ENCODE data around the gene INPP4B. TPM values are rescaled to one million over a fixed set of nuclear protein-coding genes. Genes with fewer than 3 reads are reported as not detected.

INPP4B gene
- total RNA-seq, 1 experiment from 2014 or later: 0.07 TPM

- H3K4me1 Mint-ChIP-seq: no peaks in the 10 kb centered on the region
Observed at GRCh38 chr4:142307857-142308256, 538.2 kb downstream of the INPP4B start.

More at GRCh38 chr4:142307857-142308256, 538.2 kb downstream of the INPP4B start:
- no peak overlapping the region for H4K8ac ChIP-seq (replicated peaks; ENCODE audit: insufficient read length, low read depth, low read length)
- no peak overlapping the region for H2BK20ac ChIP-seq (ENCODE audit: low read depth, low read length, poor library complexity, severe bottlenecking)
- H2BK120ac ChIP-seq (ENCODE audit: low read depth, low read length, poor library complexity, severe bottlenecking): no peak overlapping the region
- no peak overlapping the region for H3K23ac ChIP-seq (ENCODE audit: insufficient read length, low read depth, low read length)
- no peak overlapping the region for H3K27ac ChIP-seq (ENCODE audit: insufficient read length, low read depth, low read length)
- H4K5ac ChIP-seq (ENCODE audit: insufficient read length, low read depth, low read length): no peak overlapping the region
- no peak overlapping the region for H4K91ac ChIP-seq (ENCODE audit: insufficient read length, low read depth, low read length)
- no peaks in the 10 kb centered on the region for H4K20me1 ChIP-seq (ENCODE audit: control insufficient read depth, insufficient read depth, insufficient read length)
- Mint-ChIP-seq H3K4me3 (no peak overlapping the region), H3K9me3 (no peaks in the 10 kb centered on the region), H3K36me3 (ENCODE audit: insufficient read depth in 1 of 3, low read depth in 3 of 3) (no peaks in the 10 kb centered on the region), H3K27me3 (ENCODE audit: low read depth) (no peaks in the 10 kb centered on the region), H3K27ac (no peak overlapping the region)
- no peak overlapping the region for H2BK15ac ChIP-seq (ENCODE audit: low read depth, low read length)
- no peaks in the 10 kb centered on the region for H3K9me3 ChIP-seq (ENCODE audit: control insufficient read depth, low read depth, low read length)
- H3K27me3 ChIP-seq (ENCODE audit: insufficient read depth, low read length): no peaks in the 10 kb centered on the region
- H3K56ac ChIP-seq (ENCODE audit: insufficient read length, low read depth, low read length): no peak overlapping the region
- no peak overlapping the region for H2AK5ac ChIP-seq (ENCODE audit: insufficient read length, low read length)
- H3K4ac ChIP-seq (ENCODE audit: low read depth, low read length): no peak overlapping the region
- no CpG with 5 or more reads among the region's 2 CpGs for WGBS (ENCODE audit: extremely low coverage, insufficient read length, low lambda C conversion rate)
- no peaks in the 10 kb centered on the region for H3K4me1 ChIP-seq (ENCODE audit: insufficient read depth, low read length)
- no peak overlapping the region for H3T11ph ChIP-seq (ENCODE audit: low read length)
- DNase-seq: no peak
- no peaks in the 10 kb centered on the region for H3K23me2 ChIP-seq (ENCODE audit: insufficient read length, low read depth, low read length, poor library complexity, severe bottlenecking)
- H3K9ac ChIP-seq (ENCODE audit: extremely low read depth, insufficient read length, low read length): no peak overlapping the region
- TF ChIP-seq CTCF (conservative IDR thresholded peaks at IDR 0.05): no peak
- H2BK5ac ChIP-seq (ENCODE audit: insufficient read length, low read length): no peak overlapping the region
- H3K79me1 ChIP-seq (ENCODE audit: insufficient read depth, low read depth, low read length, poor library complexity, severe bottlenecking): no peaks in the 10 kb centered on the region
- H3K79me2 ChIP-seq (ENCODE audit: insufficient read depth, low read length): no peaks in the 10 kb centered on the region
- H2BK12ac ChIP-seq (ENCODE audit: insufficient read length, low read depth, low read length): no peak overlapping the region
- H3K4me2 ChIP-seq (ENCODE audit: insufficient read depth, insufficient read length, low read length): no peak overlapping the region
- H2AFZ ChIP-seq (ENCODE audit: low read length): no peak overlapping the region
- H3K14ac ChIP-seq (ENCODE audit: insufficient read depth, low read length): no peak overlapping the region
- no peak overlapping the region for H3K18ac ChIP-seq (ENCODE audit: insufficient read length, low read depth, low read length)

Measured in H9 (cell line).